ENCODE results near the gene NRP1. TPM values are rescaled to one million over a fixed set of nuclear protein-coding genes. Genes with fewer than 3 reads are reported as not detected.

NRP1 gene
- polyA plus RNA-seq, 1 of the 3 experiments (the other 2 are of a cell fraction), result 129 TPM

GRCh38 chr10:33201971-33202370 lies 132.5 kb downstream of the NRP1 start:
- H3K4me2 ChIP-seq, result no peak overlapping the region
- no peak overlapping the region for H3K27ac ChIP-seq (ENCODE audit: low read depth in 2 of 2, low read length in 1 of 2)
- peaks cover 61 to 83% of the 10 kb centered on the region in 2 experiments for H3K36me3 ChIP-seq (replicated peaks in 1 of 2; ENCODE audit: control insufficient read depth in 1 of 2, insufficient read depth in 2 of 2, low read length in 1 of 2)
- peaks cover 8% of the 10 kb centered on the region for H3F3A ChIP-seq (replicated peaks; ENCODE audit: insufficient read depth)
- no peak for TF ChIP-seq USF2 (IDR thresholded peaks at IDR 0.05; ENCODE audit: borderline replicate concordance, low read depth, low read length)
- TF ChIP-seq GABPA (IDR thresholded peaks at IDR 0.05; ENCODE audit: low read depth), result no peak
- no peak for TF ChIP-seq CTCF (IDR thresholded peaks at IDR 0.05)
- no peak for TF ChIP-seq MXI1 (IDR thresholded peaks at IDR 0.05; ENCODE audit: low read depth, low read length)
- TF ChIP-seq FOXJ3 (CRISPR knock-in tag; IDR thresholded peaks at IDR 0.05), result no peak
- TF ChIP-seq RFX5 (IDR thresholded peaks at IDR 0.05; ENCODE audit: low read length), result no peak
- TF ChIP-seq RXRA (IDR thresholded peaks at IDR 0.05; ENCODE audit: borderline replicate concordance, low read depth), result no peak
- TF ChIP-seq MAX (IDR thresholded peaks at IDR 0.05; ENCODE audit: low read depth), result no peak
- TF ChIP-seq EZH2phosphoT487 (IDR thresholded peaks at IDR 0.05; ENCODE audit: borderline replicate concordance, low read depth), result no peak
- TF ChIP-seq POLR2AphosphoS5 (IDR thresholded peaks at IDR 0.05; ENCODE audit: low read depth, low read length), result no peak
- no peak for TF ChIP-seq ZBTB33 (IDR thresholded peaks at IDR 0.05; ENCODE audit: borderline replicate concordance, low read depth)
- no peak for TF ChIP-seq SMC3 (IDR thresholded peaks at IDR 0.05; ENCODE audit: low read depth, low read length)
- no peak for TF ChIP-seq JUND (IDR thresholded peaks at IDR 0.05)
- TF ChIP-seq ELF1 (IDR thresholded peaks at IDR 0.05), result no peak
- TF ChIP-seq TCF12 (IDR thresholded peaks at IDR 0.05), result no peak
- 84% methylated on average over 5 of the region's 5 CpGs for WGBS (ENCODE audit: low lambda C conversion rate)
- ChIA-PET POLR2A (no interaction called here), CTCF (interaction anchor here (0.6 to 2.5 kb wide), 4 partner anchors 9 to 86 kb away, joined by 3 to 20 read pairs (median 4); no protein-coding TSS in a partner anchor)
- H3K79me2 ChIP-seq (ENCODE audit: insufficient read depth), result peaks cover 5% of the 10 kb centered on the region; the same call in 1 of the 2 replicates
- H3K4me1 ChIP-seq (ENCODE audit: control insufficient read depth in 1 of 2, insufficient read depth in 2 of 2, low read depth in 1 of 2, low read length in 1 of 2), result no peaks in the 10 kb centered on the region; a peak in 1 of 4 replicates
- no peak overlapping the region for H3K9ac ChIP-seq
- no peak overlapping the region for H2AFZ ChIP-seq (ENCODE audit: low read depth)
- no peaks in the 10 kb centered on the region for H3K9me2 ChIP-seq
- no peak overlapping the region for H3K4me3 ChIP-seq (ENCODE audit: low read depth in 2 of 2, low read length in 1 of 2)
- H3K27me3 ChIP-seq (ENCODE audit: insufficient read depth), result no peaks in the 10 kb centered on the region
- H4K20me1 ChIP-seq (ENCODE audit: insufficient read depth), result no peaks in the 10 kb centered on the region
- no peak for DNase-seq
- no peaks in the 10 kb centered on the region for H3K9me3 ChIP-seq

Data from SK-N-SH (cell line).